ENCODE measurements around the gene OR8D2.
"Not testable (repeated sequence)": the region's sequence is repeated elsewhere in the genome, so short reads cannot be mapped to it uniquely, and the experiment has no call there.

The OR8D2 gene

DNA sequence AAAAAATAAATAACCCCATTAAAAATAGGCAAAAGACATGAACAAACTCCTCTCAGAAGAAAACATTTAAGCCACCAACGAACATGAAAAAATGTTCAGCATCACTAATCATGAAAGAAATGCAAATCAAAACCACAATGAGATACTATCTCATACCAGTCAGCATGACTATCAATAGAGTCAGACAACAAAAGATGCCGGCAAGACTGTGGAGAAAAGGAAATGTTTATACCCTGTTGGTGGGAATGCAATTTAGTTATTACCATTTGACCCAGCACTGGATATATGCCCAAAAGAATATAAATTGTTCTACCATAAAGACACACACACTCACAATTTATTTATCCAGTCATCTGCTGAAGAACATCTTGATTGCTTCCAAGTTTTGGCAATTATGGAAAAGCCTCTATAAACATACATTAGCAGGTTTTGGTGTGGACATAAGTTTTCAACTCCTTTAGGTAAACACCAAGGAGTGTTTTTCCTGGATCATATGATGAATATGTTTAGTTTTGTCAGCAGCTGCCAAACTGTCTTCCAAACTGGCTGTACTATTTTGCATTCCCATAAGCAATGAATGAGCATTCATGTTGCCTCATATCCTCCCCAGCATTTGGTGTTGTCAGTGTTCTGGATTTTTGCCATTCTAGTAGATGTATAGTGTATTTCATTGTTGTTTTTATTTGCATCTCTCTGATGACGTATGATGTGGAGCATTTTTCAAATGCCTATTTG lies 34.2 kb downstream of the OR8D2 start:
- TF ChIP-seq ZFX (IDR thresholded peaks at IDR 0.05), result no peak
- TF ChIP-seq, protein P1, sequence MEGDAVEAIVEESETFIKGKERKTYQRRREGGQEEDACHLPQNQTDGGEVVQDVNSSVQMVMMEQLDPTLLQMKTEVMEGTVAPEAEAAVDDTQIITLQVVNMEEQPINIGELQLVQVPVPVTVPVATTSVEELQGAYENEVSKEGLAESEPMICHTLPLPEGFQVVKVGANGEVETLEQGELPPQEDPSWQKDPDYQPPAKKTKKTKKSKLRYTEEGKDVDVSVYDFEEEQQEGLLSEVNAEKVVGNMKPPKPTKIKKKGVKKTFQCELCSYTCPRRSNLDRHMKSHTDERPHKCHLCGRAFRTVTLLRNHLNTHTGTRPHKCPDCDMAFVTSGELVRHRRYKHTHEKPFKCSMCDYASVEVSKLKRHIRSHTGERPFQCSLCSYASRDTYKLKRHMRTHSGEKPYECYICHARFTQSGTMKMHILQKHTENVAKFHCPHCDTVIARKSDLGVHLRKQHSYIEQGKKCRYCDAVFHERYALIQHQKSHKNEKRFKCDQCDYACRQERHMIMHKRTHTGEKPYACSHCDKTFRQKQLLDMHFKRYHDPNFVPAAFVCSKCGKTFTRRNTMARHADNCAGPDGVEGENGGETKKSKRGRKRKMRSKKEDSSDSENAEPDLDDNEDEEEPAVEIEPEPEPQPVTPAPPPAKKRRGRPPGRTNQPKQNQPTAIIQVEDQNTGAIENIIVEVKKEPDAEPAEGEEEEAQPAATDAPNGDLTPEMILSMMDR (conservative IDR thresholded peaks at IDR 0.05), result no peak
- H3K27ac ChIP-seq, result no peak overlapping the region

DNA sequence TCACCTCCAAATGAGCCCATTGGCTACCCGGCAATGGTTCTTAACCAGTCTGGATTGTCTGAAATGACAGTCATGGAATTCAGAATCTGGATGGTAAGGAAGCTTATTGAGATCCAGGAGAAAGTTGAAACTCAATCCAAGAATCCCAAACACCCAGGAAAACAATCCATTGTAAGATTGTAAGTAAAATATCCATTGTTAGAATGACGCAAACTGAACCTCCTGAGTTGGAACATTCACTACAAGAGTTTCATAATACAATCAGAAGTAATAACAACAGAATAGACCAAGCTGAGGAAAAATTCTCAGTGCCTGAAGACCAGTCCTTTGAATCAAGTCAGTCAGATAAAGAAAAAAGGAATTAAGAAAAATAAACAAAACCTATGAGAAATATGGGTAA lies 41.7 kb downstream of the OR8D2 start:
- TF ChIP-seq ZFX (IDR thresholded peaks at IDR 0.05), result no peak
- TF ChIP-seq, protein P1 (conservative IDR thresholded peaks at IDR 0.05), result no peak
- H3K27ac ChIP-seq, result no peak overlapping the region

DNA sequence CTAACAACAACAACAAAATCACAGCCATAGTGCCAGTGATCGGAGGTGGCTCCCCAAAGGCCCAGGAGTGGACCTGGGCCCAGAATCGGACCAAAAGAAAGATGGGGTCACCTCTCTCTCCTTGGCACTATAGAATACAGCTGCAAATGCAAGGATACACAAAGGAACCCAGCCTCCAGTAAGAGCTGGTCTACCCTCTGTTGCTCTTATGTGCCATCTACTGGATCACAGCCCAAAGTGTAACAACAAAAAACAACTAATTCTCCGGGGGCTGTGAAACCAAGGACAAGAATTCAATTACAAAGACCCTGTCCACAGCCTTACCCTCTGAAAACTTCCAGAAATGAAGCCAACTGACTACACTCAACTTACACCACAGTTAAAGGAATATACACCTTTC lies 42.2 kb downstream of the OR8D2 start:
- TF ChIP-seq, protein P1 (conservative IDR thresholded peaks at IDR 0.05), result no peak
- TF ChIP-seq ZFX (IDR thresholded peaks at IDR 0.05), result no peak
- no peak overlapping the region for H3K27ac ChIP-seq

DNA sequence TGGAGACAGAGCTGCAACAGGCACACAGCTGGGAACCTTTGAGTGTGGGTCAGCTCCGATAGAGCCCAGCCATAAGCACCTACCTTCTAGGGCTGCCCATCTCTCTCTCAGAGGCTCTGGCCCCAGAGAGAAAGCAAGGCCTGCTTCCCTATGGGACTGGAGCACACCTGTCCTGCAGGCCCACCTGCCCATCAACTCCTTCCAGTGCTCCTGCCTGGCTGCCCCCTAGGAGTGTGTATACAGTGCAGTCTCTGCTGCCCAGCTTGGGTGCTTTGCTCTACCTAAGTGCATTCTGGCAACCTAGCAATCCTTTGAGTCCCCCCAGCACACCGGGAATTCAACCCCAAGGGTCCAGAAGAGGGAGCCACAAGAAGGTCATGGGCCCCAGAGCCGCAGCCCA lies 42.8 kb downstream of the OR8D2 start:
- no peak overlapping the region for H3K27ac ChIP-seq
- TF ChIP-seq, protein P1 (conservative IDR thresholded peaks at IDR 0.05), result no peak
- no peak for TF ChIP-seq ZFX (IDR thresholded peaks at IDR 0.05)

DNA sequence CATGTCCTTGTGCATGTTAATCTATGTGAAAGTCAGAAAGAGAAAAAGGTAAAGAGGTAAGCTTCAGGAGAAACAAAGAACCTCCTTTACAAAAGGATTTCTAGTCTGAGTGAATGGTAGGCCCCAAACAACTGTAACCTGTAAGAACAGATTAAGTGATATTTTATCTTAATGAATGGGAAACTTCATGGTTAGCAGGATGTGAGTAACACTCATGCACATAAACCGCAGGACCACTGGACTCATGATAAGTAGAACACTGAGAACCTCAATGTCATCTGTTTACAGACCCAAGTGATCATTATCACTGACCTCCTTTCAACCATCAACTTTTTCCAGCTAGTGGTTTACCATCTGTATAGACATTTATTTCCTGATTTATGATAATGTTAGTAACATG lies 43.9 kb downstream of the OR8D2 start:
- TF ChIP-seq ZFX (IDR thresholded peaks at IDR 0.05), result no peak
- TF ChIP-seq, protein P1 (conservative IDR thresholded peaks at IDR 0.05), result no peak
- no peak overlapping the region for H3K27ac ChIP-seq

DNA sequence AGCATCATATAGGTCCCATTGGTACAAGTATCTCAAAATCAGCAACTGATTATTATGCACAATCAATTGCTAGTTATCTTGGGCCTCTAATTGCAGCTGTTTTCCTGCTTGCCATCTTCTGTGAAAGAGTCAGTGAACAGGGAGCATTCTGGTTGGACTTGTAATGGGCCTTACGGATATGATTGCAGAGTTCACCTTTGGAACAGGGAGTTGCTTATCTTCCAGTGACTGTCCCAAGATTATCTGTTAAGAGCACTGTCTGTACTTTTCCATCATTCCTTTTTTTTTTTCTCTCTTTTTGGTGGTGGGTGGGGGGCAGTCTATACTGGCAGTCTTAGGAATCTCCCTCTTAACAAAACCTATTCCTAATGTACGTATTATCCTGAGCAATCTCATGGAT lies 46.0 kb downstream of the OR8D2 start:
- H3K27ac ChIP-seq, result no peak overlapping the region
- TF ChIP-seq, protein P1 (conservative IDR thresholded peaks at IDR 0.05), result no peak
- TF ChIP-seq ZFX (IDR thresholded peaks at IDR 0.05), result no peak

DNA sequence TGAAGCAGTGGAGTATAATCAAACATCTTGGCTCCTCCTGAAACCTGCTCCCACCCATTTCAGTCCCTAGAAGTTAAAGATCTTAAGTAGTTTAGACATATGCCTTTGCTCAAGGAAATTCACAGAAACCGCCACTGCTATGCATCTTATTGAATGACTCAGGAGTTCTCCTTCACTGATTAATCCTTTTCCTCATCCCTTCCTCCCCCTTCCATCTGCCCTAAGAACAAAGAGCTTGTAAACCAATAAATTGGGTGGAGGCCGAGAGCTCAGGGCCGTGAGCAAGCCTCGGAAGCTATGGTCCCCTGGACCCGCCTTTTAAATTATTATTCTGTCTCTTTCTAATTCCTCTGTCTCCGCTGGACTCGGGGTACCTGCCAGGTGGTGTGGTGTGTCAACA lies 49.1 kb downstream of the OR8D2 start:
- not testable (repeated sequence) for H3K27ac ChIP-seq

Measured in C4-2B (cell line).